HUDEP-2 (cell line): Measurements from ENCODE around the gene DNAAF8.

Source experiments
- DNase-seq, 76 experiments: peaks; one replicate each; lab custom pipeline; 2025; ENCODE audit not compliant: unreplicated experiment in 76 of 76; lab: John Stamatoyannopoulos, UW

DNAAF8 gene

GRCh38 chr16:4694642-4695451, 39.5 kb upstream of the DNAAF8 start:
- peak in 13 of 76 experiments; percentile 4 to 33 (median 12) for DNase-seq

GRCh38 chr16:4695473-4696171, 38.7 kb upstream of the DNAAF8 start:
- DNase-seq = no peak

DNA sequence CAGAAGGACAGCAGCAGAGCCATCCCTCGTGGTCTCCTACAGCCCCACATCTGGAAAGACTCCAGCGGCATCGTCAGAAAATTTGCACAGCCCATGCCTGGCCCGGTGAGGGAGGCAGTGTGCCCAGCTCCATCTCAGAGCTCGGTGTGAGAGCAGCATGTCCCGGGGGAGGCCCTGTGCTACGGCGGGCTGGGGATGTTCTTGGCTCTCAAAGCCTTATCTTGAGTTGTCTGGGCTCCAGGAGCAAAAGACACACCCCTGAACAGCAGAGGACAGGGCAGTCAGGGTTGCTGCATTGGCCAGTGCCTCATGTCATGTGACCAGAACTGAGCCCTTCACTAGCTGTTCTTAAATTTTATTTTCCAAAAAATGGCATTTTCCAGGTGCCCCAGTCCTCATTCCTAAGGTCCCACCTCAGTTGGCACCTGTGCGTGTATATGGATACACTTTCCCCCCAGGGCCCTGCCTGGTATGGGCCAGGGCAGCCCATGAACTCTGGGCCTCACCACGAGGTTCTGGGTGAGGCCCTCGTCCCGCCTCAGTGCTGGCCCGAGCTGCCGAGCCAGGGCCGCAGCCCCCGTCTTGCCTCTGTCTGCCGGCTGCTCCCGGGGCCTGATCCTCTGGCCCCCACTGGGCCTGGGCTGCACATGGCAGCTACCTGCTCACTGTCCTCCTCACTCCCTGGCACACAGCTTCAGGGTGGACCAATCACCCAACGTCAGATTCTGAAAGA, 38.0 kb upstream of the DNAAF8 start:
- DNase-seq = peak in 71 of 76 experiments; percentile 24 to 81 (median 53)

- DNase-seq = no peak
These were observed 37.2 kb upstream of the DNAAF8 start for GRCh38 chr16:4696905-4697847.

GRCh38 chr16:4697848-4698291, 36.5 kb upstream of the DNAAF8 start:
- DNase-seq = no peak

- no peak for DNase-seq
These were observed 35.9 kb upstream of the DNAAF8 start for GRCh38 chr16:4698321-4699045.

DNA sequence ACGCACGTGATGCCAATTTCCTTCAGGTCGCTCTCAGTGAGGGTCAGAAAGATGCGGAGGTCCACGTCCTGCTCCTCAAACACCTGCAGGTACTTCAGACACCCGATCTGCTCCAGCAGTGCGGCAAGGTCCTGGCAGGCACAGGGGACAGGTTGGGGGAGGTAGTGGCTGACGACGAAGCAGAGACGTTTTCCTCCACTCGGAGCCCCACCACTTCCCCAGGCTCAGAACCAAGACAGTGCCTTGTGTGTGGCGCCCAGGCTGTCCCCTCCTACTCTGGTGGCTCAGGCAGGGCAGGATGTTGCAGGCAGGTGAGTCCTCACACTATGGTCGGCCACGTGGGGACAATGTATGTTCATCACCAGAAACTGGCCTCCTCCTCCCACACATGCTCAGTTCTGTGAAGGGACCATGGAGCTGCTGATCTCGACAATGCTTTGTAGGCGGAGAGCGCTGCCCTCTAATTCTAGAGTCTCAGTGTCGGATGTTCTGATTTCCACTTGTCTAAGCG, 35.2 kb upstream of the DNAAF8 start:
- no peak for DNase-seq

GRCh38 chr16:4700380-4700996, 33.8 kb upstream of the DNAAF8 start:
- DNase-seq = no peak

GRCh38 chr16:4700997-4701743, 33.2 kb upstream of the DNAAF8 start:
- DNase-seq = peak in 4 of 76 experiments; percentile 13 to 27 (median 16)

GRCh38 chr16:4701791-4702465, 32.4 kb upstream of the DNAAF8 start:
- no peak for DNase-seq

- DNase-seq = no peak
These were observed 31.9 kb upstream of the DNAAF8 start for GRCh38 chr16:4702466-4702808.

DNA sequence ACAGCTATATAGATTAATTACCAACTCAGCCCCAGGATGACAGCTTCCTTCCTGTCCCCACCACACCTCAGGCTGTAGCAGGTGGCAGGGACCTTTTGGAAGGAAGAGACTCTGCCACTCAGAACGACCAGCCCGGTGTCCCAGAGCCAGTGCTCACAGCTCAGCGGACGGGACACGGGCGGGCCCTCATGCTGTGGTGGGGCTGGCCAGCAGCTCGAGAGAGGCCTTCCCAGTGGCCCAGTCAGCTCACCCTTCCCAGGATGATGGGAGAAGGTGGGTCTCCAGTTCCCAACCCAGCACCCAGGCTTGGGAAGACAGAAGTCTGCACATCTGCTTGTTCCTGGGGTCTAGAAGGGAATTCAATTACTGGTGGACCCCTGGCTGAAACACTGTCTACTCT, 30.4 kb upstream of the DNAAF8 start:
- DNase-seq = no peak

GRCh38 chr16:4704491-4704890, 29.8 kb upstream of the DNAAF8 start:
- DNase-seq = no peak

DNA sequence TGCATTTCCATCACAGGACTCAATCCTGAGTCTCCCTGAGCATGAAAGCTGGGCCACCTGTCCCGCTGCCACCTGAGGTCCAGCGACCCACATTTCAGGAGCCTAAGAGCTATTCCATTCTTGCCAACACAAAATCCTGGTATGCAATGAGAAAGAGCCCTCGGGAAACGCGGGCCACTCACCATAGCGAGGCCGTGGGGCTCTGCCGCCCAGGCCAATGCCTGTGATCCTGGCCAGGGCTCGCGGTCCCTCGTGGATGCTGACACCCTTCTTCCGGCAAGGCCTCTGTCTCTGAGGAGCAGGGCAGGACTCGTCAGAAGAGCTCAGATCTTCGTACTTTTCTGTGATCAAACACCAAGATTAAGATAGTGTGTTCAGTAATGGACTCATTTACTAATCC, 29.4 kb upstream of the DNAAF8 start:
- DNase-seq = no peak

DNA sequence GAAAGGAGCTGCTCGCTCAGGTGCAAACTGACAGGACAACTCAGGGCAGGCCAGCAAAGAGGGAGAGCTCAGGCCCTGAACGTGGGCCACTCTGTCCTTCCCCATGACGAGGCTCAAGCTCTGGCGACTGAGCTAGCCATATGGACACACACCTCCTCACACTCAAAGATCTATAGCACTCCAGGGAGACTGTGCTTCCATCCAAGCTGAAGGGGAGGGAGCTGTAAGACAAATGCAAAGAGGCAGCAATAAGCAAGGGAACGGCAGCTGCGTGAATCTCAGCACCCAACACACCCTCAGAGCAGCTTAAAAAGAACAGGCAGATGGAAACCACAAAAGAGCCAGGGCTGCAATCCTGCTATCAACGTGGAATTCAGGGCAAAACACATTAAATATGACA, 27.5 kb upstream of the DNAAF8 start:
- DNase-seq = no peak

DNA sequence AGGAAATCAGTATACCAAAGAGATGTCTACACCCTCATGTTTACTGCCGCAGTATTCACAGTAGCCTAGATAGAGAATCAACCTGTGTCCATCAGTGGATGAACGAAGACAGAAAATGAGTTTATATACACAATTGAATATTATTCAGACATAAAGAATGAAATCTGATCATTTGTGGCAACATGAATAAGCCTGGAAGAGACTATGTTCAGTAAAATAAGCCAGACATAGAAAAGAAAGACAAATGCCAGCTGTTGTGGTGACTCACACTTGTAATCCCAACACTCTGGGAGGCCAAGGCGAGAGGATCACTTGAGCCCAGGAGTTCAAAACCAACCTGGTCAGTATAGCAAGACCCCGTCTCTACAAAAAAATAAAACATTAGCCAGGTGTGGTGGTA, 24.9 kb upstream of the DNAAF8 start:
- DNase-seq = no peak

DNA sequence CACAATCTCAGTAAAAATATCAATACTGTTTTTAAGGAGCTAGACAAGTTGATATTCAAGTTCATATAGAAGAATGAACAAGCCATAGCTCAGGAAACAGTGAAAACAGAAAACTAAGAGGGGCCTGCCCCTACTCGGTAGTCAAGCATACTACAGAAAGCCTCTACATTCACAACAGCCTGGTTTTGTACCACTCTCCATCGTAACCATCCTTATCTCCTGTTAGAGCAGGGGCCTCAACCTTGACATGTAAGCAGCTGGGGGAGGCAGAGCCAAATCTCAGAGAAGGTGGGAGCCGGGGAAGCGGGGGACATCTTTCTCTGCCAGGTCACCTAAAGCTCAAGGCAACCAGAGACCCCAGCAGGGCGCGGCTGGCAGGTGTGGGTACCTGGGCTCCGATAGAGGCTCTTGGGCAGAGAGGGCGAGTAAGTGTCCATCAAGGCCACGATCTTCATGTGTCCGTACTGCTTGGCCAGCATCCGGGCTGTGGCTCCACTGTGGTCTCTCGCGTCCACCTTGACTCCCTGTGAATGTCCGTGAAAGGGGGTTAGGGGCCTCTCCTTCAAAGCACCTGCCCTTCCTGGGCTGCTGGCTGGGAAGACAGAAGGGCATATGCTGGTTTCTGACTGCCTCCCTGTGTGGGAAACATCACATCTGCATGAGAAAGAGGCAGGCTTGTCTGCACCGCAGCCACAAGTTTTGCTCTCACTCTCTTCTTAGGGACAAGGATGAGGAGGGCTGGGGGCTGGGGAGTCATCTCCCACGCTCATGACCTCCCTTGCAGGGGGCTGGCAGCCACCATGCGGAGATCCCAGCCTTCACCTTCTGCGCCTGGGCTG, 20.5 kb upstream of the DNAAF8 start:
- no peak for DNase-seq
